ENCODE measurements around the gene MAML3. TPM values are rescaled to one million over a fixed set of nuclear protein-coding genes. Genes with fewer than 3 reads are reported as not detected.

Gene MAML3
- total and polyA plus RNA-seq, 8 donors = 5.8 to 18.7 (median 16.7) TPM

- intact Hi-C loops (cut with DNase I) = loop anchor here in 1 of 2 donors (5.0 kb wide), 3 partner anchors 98 to 413 kb away; no protein-coding TSS in a partner anchor
- H3K27me3 ChIP-seq = no peaks in the 10 kb centered on the region
- peaks cover 4 to 24% of the 10 kb centered on the region in 2 donors for H3K4me1 ChIP-seq
- TF ChIP-seq CTCF (IDR thresholded peaks at IDR 0.05) = no peak
- no peaks in the 10 kb centered on the region for H3K9me3 ChIP-seq
- H3K36me3 ChIP-seq = no peaks in the 10 kb centered on the region
- ATAC-seq = no peak
- peak overlapping the region; percentile 53 to 69 for H3K4me3 ChIP-seq
- no peak for DNase-seq
- peak overlapping the region; percentile 97 to 99 for H3K27ac ChIP-seq
Measured at GRCh38 chr4:140150636-140150885, 3.4 kb downstream of the MAML3 start.

- H3K27ac ChIP-seq = peak overlapping the region; percentile 97 to 99
- no peaks in the 10 kb centered on the region for H3K36me3 ChIP-seq
- ATAC-seq = peak; percentile 15
- no peaks in the 10 kb centered on the region for H3K27me3 ChIP-seq
- peak overlapping the region; percentile 53 to 69 for H3K4me3 ChIP-seq
- intact Hi-C loops (cut with DNase I) = loop anchor here in 1 of 2 donors (5.0 kb wide), 3 partner anchors 98 to 413 kb away; no protein-coding TSS in a partner anchor
- peak in 1 of 2 donors; percentile 19 for TF ChIP-seq CTCF (IDR thresholded peaks at IDR 0.05)
- H3K9me3 ChIP-seq = no peaks in the 10 kb centered on the region
- DNase-seq = peak in 3 of 4 donors; percentile 54 to 89 (median 82)
- H3K4me1 ChIP-seq = peaks cover 4 to 24% of the 10 kb centered on the region in 2 donors
Measured at GRCh38 chr4:140149846-140150635, 3.9 kb downstream of the MAML3 start.

- Histone ChIP-seq H3K4me3 (no peak overlapping the region), H3K36me3 (no peaks in the 10 kb centered on the region), H3K27ac (no peak overlapping the region), H3K9me3 (no peaks in the 10 kb centered on the region), H3K27me3 (no peaks in the 10 kb centered on the region), H3K4me1 (peaks cover 0 to 7% of the 10 kb centered on the region in 2 donors)
- ATAC-seq = no peak
- intact Hi-C loops (cut with DNase I) = loop anchor here in 1 of 2 donors (5.0 kb wide), 1 partner anchor 87 kb away; no protein-coding TSS in a partner anchor
- DNase-seq = no peak
- no peak for TF ChIP-seq CTCF (IDR thresholded peaks at IDR 0.05)
Measured at GRCh38 chr4:140144050-140144449, 9.9 kb downstream of the MAML3 start.

GRCh38 chr4:140141210-140141835 lies 12.7 kb downstream of the MAML3 start:
- no peak for TF ChIP-seq CTCF (IDR thresholded peaks at IDR 0.05)
- Histone ChIP-seq H3K9me3 (no peaks in the 10 kb centered on the region), H3K27me3 (no peaks in the 10 kb centered on the region), H3K4me3 (no peak overlapping the region), H3K27ac (peak overlapping the region; percentile 0 to 43), H3K4me1 (peaks cover 12 to 18% of the 10 kb centered on the region in 2 donors), H3K36me3 (no peaks in the 10 kb centered on the region)
- peak; percentile 78 for ATAC-seq
- DNase-seq = peak in 1 of 4 donors; percentile 67
- intact Hi-C loops (cut with DNase I) = loop anchor here in 1 of 2 donors (5.0 kb wide), 1 partner anchor 84 kb away; no protein-coding TSS in a partner anchor

GRCh38 chr4:140140566-140140965 lies 13.4 kb downstream of the MAML3 start:
- Histone ChIP-seq H3K4me1 (peaks cover 12 to 24% of the 10 kb centered on the region in 2 donors), H3K27ac (no peak overlapping the region), H3K36me3 (no peaks in the 10 kb centered on the region), H3K4me3 (no peak overlapping the region), H3K9me3 (no peaks in the 10 kb centered on the region), H3K27me3 (no peaks in the 10 kb centered on the region)
- DNase-seq (no peak), ATAC-seq (no peak)
- TF ChIP-seq CTCF (IDR thresholded peaks at IDR 0.05) = no peak
- intact Hi-C loops (cut with DNase I) = loop anchor here in 1 of 2 donors (5.0 kb wide), 1 partner anchor 83 kb away; no protein-coding TSS in a partner anchor
